Stimulated activated CD8-positive, alpha-beta memory T cell treated with anti-CD3 and anti-CD28 coated beads, Interleukin-4, amount 100 ng/mL, for 1 hour (primary cell): ENCODE data around the gene RO60.
A peak's percentile ranks its signal among the peaks of the same experiment; 100 is the strongest.
"Not testable (repeated sequence)": the region's sequence is repeated elsewhere in the genome, so short reads cannot be mapped to it uniquely, and the experiment has no call there.

Experiments used
- DNase-seq, 2 donors: peaks; one replicate each; pipeline ENCODE4 v3.0.0-alpha.2; 2020; ENCODE audit warnings: low read depth in 2 of 2, low spot score in 1 of 2

Gene RO60

DNA sequence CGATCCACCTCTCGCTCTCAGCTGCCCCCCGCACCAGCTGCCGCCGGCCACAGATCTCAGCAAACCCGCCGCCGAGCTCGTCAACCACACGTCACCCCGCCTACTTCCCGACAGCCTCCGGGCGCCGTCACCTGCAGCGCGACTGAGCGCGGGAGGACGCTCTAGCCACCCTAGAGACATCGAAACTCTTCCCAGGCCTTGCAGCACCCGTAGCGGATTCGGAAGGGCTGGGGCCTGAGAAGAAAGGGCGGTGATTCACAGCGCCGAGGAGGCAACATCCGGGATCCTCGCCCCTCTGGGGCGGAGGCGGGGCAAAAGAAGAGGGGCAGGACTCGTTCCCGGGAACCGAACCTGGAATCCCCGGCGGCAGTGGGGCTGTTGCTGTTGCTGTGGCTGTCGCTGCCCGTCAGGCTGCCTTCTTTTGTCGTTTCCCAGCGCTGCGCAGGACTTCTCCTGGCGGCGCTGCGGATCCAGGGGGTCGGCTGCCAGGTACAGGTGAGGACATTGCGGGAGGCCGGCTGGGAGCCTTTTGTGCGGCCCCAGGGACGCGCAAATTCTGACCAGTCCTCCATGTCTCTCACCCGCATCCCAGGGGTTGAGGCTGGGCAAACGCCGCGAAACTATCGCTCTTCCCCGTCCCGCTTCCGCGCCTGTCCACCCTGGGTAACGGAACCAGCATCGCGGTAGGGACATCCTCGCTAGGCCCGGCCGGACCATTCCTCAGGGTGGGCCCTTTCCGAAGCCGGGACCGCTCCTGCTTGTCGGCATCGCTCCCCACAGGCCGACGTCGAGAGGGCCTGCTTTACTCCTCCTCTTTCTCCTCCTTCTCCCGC is at the start of gene RO60, which contains the start of gene UCHL5:
TSS of gene RO60 (plus strand) at position 331 of the 833 bp plus-strand sequence. CDS start 9,443 bp downstream, outside the sequence.
TSS of gene UCHL5 (minus strand) at position 79 of the 833 bp plus-strand sequence. CDS start 100 bp downstream, outside the sequence.
- peak; percentile 80 to 90 for DNase-seq

DNA sequence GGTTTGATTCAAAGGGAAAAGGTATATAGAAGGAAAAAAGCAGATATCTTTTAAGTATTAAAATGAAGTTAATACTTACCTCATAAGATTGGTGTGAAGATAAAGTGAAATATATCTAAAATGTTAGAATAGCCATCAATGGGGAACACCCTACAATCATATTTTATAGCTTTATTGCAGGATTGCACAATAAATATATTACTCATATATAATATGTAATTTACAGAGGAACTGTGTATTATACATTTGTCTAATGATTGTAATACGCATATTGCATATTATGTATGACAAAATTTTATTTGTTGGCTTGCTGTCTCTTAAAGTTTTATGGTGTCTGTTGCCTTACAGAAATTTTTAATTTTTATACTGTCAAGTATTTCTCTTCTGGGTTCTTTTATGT is 48.0 kb upstream of the RO60 start:
- no peak for DNase-seq

DNA sequence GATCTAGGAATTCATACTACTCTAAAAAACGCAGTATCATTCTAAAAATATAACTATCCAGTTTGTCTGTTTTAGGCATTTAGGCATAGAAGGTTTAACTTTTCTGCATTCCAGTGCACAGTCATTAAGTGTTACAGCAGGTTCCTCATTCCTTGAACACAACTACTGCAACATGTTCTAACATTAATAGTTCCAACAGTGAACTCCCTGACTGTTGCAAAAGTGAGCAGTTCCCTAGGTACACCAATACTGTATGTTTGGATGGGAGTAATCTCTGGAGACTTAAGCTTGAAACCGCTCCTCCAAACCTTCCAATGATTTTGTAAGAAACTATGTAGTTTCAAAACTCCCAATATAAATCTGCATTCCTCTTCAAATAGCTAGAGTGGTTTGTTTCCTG is 46.4 kb upstream of the RO60 start:
- no peak for DNase-seq

DNA sequence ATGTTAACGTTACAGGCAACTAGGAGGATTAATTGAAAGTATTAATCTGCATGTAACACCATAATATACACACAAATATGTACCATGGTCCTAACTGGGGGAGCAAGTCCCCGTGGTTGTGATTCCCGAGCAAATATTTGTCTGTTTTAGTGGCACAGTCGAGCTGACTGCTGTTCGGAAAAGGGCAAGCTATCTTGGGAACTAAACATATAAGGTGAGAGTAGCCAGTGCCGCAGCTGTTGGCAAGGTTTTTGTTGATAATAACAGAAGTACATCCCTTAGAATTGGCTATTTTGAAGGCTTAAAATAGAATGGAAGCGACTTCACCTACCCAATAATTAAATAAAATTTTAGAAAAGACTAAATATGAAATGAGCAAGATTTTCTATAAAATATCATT is 45.7 kb upstream of the RO60 start:
- no peak for DNase-seq

DNA sequence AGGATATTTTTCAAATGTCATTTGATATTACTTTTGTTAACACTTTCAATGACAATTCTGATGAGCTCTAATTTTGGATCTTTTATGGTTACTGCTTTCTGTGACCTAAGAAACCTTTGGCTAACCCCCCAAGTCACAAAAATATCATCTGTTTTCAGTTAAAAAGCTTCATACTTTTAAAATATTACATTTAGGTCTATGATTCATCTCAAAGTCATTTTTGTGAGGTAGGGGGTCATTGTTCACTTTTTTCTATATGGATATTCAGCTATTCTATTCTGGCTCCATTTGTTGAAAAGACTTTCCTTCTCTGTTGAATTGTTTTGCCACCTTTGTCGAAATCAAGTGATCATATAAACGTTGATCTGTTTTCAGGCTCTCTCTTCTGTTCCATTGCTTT is 45.0 kb upstream of the RO60 start:
- no peak for DNase-seq

DNA sequence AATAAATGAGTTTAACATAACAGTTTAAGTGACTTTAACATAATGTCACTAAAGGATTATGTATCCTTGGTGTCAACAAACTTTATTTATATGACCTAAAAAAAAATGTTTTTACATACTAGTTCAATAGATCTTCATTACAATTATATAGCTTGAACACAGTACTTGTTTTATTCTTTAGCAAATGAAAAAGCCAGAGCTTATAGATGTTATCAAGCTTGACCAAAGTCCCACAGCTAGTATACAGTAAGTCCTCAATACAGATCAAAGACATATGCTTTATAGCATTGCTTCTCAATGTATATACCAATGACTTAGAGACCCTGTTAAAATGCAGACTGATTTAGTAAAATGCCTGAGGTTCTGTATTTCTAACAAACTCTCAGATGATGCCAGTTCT is 42.6 kb upstream of the RO60 start:
- DNase-seq = no peak

DNA sequence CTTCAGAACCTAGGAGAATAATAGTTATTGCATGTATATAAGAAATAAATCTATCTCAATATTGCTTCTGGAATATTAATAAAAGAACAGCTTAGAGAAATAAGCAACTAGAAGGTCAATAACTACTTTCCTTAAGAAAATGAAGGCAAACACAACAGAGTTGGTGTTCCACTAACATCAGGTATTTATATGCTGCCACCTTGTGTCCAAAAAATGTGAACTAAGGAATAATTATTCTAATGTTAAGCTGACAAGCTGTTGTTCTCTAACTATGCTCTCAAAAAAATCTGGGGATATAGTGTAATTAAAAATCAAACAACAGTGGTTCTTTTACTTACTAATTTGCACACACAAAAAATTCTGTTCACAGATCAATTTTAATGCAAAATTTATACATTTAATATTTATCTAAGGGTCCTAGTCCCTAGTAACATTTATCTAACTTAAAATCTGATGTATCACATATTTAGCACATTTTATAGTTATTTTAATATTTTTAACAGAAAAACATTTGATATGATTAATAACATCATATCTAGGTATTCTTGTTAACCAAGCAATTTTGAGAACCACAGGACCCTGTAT is 39.9 kb upstream of the RO60 start:
- no peak for DNase-seq

DNA sequence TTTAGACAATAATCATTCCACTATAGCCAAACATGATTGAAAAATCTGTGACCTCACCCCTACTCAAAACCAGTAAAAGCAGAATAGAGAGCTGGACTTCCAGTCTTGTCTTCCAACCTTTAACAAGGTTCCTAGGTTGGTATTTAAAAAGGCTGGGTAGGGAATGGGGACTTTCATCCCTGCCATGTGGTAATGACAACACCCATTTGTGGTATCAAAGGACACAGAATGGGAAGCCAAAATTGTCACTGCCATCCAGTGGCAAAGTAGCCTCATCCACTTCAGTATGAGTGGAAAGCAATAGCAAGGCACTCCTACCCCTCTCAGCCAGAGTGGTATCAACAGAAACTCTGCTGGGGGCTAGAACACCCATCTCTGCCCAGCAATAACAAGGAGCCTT is 34.2 kb upstream of the RO60 start:
- DNase-seq = no peak

DNA sequence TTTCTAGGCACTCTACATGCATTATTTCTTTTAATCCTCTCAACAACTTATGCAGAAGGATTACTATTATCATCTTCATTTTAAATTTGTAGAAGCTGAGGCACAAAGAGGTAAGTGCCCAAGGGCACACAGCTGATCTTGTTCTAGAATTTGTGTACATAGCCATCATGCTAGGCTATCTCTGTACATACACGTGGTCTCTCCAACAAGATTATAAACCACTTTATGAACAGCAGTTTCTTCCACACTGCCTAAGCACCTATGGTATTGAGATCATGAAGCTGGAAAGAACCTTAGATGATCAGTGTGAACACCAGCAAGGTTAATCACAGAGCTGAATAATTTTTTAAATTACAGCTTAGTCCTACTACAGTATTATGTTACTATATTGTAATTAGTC is 29.1 kb upstream of the RO60 start:
- DNase-seq = no peak

DNA sequence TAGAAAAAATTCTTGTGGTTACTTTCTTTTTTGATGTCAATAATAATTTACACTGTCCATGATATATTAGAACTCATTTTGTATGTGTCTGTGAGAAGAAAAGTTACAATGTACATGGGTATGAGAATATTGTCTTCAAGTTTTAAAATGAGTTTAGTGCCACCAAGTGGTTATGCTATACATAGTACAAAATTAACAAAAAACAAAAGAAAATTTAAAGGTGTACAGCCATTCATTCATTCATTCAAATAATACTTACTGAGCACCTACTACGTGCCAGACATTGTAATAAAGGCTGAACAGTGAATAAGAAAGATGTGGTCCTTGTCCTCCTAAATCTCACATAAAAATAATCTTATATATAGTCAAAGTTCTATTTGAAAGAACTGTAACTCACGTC is 28.0 kb upstream of the RO60 start:
- DNase-seq = no peak

DNA sequence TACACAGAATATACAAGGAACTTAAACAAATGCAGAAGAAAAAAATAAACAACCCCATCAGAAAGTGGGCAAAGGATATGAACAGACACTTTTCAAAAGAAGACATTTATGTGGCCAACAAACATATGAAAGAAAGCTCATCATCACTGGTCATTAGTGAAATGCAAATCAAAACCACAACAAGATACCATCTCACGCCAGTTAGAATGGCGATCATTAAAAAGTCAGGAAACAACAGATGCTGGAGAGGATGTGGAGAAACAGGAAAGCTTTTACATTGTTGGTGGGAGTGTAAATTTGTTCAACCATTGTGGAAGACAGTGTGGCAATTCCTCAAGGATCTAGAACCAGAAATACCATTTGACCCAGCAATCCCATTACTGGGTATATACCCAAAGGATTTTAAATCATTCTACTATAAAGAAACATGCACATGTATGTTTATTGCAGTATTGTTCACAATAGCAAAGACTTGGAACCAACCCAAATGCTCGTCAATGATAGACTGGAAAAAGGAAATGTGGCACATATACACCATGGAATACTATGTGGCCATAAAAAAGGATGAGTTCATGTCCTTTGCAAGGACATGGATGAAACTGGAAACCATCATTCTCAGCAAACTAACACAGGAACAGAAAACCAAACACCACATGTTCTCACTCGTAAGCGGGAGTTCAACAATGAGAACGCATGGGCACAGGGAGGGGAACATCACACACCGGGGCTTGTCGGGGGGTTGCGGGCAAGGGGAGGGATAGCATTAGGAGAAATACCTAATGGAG is 26.6 kb upstream of the RO60 start:
- DNase-seq = not testable (repeated sequence)

DNA sequence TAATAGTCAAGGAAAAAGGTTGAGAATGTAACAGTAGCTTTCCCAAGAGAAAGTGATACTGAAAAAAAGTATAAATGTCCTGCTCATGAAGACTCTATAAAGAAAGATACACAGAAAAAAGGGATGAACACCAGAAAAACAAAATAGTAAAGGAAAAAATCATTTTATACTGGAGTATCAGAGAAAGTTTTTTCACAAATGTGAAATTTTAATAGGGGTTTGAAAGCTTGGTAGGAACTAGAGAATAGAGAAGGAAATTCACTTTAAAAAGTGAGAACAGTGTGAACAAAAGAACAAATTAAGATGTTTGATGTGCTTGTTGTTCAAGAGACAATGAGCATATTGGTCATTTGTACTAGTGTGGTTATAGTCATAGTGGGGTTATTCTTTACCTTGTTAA is 25.8 kb upstream of the RO60 start:
- DNase-seq = no peak

DNA sequence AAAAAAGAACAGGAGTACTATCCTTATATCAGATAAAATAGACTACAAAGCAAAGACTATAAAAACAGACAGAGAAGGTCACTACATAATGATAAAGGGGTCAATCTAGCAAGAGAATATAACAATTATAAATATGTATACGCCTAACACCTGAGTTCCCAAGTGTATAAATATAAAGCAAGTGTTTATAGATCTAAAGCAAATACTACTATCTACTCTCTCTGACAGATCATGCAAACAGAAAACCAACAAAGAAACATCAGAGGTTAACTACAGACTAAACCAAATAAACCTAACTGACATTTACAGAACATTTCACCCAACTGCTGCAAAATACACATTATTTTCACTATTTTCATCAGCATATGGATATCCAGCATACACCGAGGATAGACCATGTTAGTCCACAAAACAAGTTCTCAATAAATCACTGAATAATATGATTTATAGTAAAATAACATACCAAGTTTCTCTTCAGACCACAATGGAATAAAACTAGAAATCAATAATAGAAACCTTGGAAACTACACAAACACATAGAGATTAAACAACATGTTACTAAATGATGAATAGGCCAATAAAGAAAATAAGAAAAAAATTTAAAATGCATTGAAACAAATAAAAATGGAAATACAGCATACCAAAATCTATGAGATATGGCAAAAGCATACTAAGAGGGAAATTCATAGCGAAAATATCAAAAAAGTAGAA is 22.9 kb upstream of the RO60 start:
- DNase-seq = no peak

DNA sequence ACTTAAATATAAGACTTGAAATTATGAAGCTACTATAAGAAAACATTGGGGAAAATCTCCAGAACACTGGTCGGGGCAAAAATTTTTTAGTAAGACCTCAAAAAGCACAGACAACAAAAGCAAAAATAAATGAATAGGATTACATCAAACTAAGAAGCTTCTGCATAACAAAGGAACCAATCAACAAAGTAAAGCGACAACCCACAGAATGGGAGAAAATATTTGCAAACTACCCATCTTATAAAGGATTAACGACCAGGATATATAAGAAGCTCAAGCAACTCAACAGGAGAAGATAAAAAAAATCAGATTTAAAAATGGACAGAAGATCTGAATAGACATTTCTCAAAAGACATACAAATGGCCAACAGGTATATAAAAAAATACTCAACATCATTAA is 19.4 kb upstream of the RO60 start:
- DNase-seq = no peak

DNA sequence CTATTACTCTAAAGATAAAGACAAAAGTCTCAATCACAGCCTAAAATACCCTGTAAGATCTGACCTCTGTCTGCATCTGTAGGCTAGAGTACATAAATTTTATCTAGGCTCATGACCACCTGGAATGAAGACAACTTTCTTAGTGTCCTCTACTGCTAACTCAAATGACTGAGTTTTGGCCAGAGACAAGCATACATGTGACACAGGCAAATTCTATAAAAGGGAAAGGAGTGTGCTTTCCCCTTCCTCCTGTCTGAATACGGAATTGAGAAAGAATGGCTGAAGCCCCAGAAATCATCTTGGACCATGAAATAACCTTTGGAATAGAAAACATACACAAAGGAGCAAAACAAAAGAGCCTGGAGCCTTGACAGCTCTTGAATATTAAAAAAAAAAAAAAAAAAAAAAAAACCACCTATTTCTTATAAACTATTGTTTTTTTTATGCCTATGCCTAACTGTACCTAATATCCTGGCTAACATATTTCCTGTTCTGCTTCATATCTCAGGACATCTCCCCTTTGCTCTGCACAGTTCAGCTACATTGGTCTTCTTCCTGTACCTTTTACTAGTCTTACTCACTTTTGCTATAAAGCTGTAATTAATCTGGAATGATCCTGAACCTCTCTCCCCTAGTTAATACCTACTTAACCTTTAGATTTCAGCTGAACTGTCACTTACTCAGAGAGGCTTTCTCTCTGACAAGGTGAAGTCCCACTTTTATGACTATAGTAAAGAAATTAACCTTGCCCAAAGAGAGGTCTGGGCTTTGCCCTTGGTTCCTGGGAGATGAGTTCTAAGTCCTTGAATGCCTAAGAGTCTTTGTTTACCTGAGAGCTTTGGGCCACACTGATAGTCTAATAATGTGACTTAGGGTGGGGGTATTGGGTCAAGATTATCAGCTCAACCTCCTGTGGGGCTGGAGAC is 16.4 kb upstream of the RO60 start:
- DNase-seq = no peak

DNA sequence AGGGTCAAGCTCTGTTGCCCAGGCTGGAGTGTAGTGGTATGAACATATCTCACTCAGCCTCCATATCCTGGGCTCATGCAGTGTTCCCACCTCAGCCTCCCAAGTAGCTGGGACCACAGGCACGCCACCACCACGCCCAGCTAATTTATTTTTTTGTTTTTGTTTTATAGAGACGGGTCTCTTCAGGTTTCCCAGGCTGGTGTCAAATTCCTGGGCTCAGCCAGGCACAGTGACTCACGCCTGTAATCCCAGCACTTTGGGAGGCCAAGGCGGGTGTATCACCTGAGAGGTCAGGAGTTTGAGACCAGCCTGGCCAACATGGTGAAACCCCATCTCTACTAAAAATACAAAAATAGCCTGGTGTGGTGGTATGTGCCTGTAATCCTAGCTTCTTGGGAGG is 10.5 kb upstream of the RO60 start:
- DNase-seq = not testable (repeated sequence)

DNA sequence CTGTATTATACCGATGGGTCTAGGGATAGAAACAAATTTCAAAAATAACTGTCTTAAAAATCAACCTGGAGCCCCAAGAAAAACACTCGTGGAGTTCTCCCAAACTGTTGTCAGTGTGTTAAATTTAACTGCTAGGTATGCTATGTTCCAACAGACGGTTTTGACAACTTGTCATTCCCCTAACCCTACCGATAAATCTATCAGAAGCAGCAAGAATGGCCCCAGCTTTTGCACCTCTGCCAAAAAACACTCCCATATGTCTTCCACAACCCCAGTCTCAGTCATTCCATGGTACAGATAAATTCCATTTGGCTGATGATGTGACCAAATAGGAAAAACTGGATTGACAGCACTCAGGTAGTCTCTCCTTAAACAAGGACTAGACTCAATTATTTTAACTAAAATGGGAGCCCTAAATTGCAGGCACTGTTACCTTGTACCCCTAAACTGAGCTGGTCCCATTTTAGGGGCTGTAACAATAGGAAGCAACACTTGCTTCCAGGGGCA is 5.2 kb upstream of the RO60 start:
- no peak for DNase-seq

DNA sequence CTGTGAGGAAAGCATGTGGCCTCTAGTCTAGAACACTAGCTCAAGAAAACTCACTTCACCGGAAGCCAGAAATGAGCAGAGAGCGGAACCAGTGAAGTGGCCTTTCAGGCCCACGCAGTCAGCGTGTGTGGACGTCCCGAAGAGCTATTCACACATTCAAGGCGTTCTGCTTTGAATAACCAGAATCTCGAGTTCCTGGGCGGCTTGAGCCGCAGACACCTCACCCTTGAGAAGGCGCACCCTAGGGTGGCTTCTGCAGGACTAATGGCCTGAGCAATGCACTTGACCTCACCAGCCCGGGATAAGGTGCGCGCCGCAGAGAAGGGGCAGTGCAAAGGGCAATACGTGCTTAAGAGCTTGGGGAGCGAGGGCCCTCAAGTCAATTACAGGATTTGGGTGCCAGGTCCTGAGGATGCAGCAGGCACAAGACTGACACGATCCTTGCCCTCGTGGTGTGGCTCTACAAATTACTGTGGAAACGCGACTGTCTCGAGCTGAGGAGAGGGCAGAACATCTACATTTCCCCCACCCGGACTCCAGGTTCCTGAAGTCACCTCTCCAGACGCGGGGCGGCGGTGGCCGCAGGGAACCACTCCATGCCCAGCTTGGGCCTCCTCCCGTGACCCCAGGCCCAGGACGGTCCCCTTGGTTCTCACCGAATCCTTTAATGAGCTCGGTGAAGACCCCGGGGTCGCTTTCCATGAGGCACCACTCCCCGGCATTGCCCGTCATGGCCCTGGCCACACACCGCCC is 707 bp upstream of the RO60 start:
- DNase-seq = peak; percentile 23 to 27

DNA sequence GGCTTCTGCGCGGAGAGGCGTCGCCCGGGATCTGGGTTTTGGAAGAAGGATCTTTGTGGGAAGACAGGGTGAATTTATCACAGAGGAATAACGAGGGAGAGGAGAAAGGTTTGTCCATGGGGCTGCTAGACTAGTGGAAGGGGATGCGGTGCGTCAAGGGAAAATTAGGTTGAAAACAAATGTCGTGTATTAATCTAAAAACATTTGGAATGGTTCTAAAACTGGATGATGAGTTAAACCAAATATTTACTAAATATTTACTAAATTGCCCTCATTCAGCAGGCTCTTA is 647 bp downstream of the RO60 start:
- no peak for DNase-seq

DNA sequence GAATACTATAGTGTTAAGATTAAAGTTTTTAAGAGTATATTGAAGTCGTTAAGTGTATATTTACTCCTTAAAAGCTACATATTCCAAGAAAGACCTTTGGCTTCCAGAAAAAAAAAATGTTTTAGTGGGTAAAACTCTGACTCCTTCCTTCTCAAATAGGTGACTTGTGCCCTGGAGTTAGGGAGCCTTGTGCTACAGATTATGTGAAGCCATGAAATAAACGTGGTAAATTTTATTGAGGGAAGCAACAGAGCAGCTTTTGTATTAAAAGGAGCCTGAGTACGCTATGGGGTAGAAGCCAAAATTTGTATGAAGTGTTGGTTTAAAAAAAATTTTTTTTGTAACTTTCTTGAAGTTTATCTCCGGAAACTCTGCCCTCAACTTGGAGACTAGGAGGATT is 994 bp downstream of the RO60 start:
- DNase-seq = no peak
